ENCODE data around the gene USP24.

Gene USP24

DNA sequence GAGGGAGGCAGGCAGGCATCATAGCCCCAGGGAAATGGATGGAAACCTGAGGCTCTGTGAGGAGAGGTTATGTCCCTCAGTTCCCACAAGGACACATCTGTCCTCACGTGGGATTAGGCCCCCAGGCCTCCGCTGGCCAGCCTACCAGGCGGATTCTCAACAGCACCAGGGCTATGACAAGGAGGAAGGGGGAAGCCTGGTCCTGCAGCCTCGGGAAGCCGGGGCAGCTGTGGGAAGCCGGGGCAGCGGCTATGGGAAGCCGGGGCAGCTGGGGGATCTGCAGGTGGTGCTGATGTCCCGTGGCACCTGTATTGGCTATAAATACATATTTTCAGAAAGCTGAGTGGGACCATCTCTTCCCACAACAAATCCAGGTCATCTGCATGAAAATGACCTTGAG, 196.8 kb downstream of the USP24 start:
- no peak for DNase-seq
